Measurements from ENCODE around the gene MAPK6. TPM values are rescaled to one million over a fixed set of nuclear protein-coding genes. Genes with fewer than 3 reads are reported as not detected.

The MAPK6 gene
- total RNA-seq, 2 experiments from 2014 or later = 27.3 to 28.1 TPM

Other genes with a start within 250 kb of the MAPK6 start
- 10 to 100 TPM; 52.4 to 55.7 TPM for gene TMOD3, start 189.6 kb upstream of the MAPK6 start, total RNA-seq
- 10 to 100 TPM; 31.4 to 40.0 TPM for gene LEO1, start 47.4 kb upstream of the MAPK6 start, total RNA-seq
- not detected for gene BCL2L10, start 93.6 kb downstream of the MAPK6 start, total RNA-seq
- gene GNB5, start 172.2 kb downstream of the MAPK6 start, total RNA-seq = 10 to 100 TPM; 11.8 to 19.6 TPM